A673 (cell line): Measurements from ENCODE around the gene MTERF4. TPM values are rescaled to one million over a fixed set of nuclear protein-coding genes. Genes with fewer than 3 reads are reported as not detected.

ENCODE experiments used
- BruUV-seq: library from RNA; stranded (reverse); fragments of 400-500 nt; replicated peaks from 2 replicates; lab custom pipeline; 2021; lab: Mats Ljungman, UMichigan
- CTCF ChIA-PET: fragments of 300-600 bp; sonication (Branson Sonifier 250); formaldehyde crosslinking; loops from one replicate; lab custom pipeline; 2022; ENCODE audit warnings: antibody characterized with exemption; lab: Charles Lee
- POLR2A ChIA-PET: fragments of 300-600 bp; sonication (Branson Sonifier 250); formaldehyde crosslinking; loops from one replicate; lab custom pipeline; 2022; ENCODE audit warnings: antibody characterized with exemption; ENCODE audit not compliant: low non-redundant PET; lab: Charles Lee
- DNase-seq: peaks from one replicate; pipeline ENCODE4 v3.0.0-alpha.2; 2015; ENCODE audit warnings: low spot score
- H3K27ac ChIP-seq: fragments of 200-600 bp; sonication (generic); 2 replicates; pipeline ENCODE4 v1.5.1; 2016; ENCODE audit warnings: mixed run types, low read depth, mild to moderate bottlenecking, mixed read lengths, antibody characterized with exemption, low read length; ENCODE audit not compliant: poor library complexity, severe bottlenecking
- H3K27me3 ChIP-seq: fragments of 200-600 bp; sonication (generic); replicated peaks from 2 replicates; pipeline ENCODE4 v1.6.1; 2017; ENCODE audit warnings: mixed run types, low read depth, mild to moderate bottlenecking, mixed read lengths, antibody characterized with exemption, low read length; ENCODE audit not compliant: insufficient read depth, poor library complexity
- H3K36me3 ChIP-seq: fragments of 200-600 bp; sonication (generic); 2 replicates; pipeline ENCODE4 v1.6.1; 2016; ENCODE audit warnings: mixed run types, mild to moderate bottlenecking, mixed read lengths, antibody characterized with exemption, low read length; ENCODE audit not compliant: insufficient read depth, poor library complexity, severe bottlenecking
- H3K4me1 ChIP-seq: fragments of 200-600 bp; sonication (generic); 2 replicates; pipeline ENCODE4 v1.6.1; 2017; ENCODE audit warnings: mixed run types, mild to moderate bottlenecking, mixed read lengths, antibody characterized with exemption, low read length; ENCODE audit not compliant: insufficient read depth, poor library complexity, severe bottlenecking
- H3K4me3 ChIP-seq: fragments of 200-600 bp; sonication (generic); 2 replicates; pipeline ENCODE4 v1.5.1; 2016; ENCODE audit warnings: low read depth, mixed run types, mild to moderate bottlenecking, mixed read lengths, low read length; ENCODE audit not compliant: poor library complexity, severe bottlenecking
- H3K9me3 ChIP-seq: fragments of 200-600 bp; sonication (generic); 2 replicates; pipeline ENCODE4 v1.6.1; 2016; ENCODE audit warnings: mixed run types, low read depth, mild to moderate bottlenecking, mixed read lengths, antibody characterized with exemption, low read length; ENCODE audit not compliant: poor library complexity, severe bottlenecking
- EZH2 ChIP-seq: fragments of 200-600 bp; sonication (generic); IDR thresholded peaks from 2 replicates; pipeline ENCODE4 v1.6.1; 2017; ENCODE audit warnings: borderline replicate concordance, low read depth, mild to moderate bottlenecking, mixed read lengths, antibody characterized with exemption, low read length; ENCODE audit not compliant: poor library complexity, severe bottlenecking
- intact Hi-C: fragments of 100-400 bp; cut with micrococcal nuclease; formaldehyde crosslinking; loops from one replicate; pipeline ENCODE4 v1.10.0; 2022; ENCODE audit not compliant: unreplicated experiment
- total RNA-seq: library from RNA; stranded (reverse); gene quantifications from 2 replicates; pipeline ENCODE4 v1.2.3, GENCODE V29; 2021
- TF ChIP-seq, protein P1 (sequence below): fragments of 300-800, 200-600 bp; sonication (generic); conservative IDR thresholded peaks from 2 replicates; pipeline ENCODE4 v1.5.1; 2017; ENCODE audit warnings: low read depth, mild to moderate bottlenecking, antibody characterized with exemption, low read length, moderate library complexity, mixed read lengths

Gene MTERF4
- total RNA-seq, 1 experiment from 2014 or later = 39.8 TPM

DNA sequence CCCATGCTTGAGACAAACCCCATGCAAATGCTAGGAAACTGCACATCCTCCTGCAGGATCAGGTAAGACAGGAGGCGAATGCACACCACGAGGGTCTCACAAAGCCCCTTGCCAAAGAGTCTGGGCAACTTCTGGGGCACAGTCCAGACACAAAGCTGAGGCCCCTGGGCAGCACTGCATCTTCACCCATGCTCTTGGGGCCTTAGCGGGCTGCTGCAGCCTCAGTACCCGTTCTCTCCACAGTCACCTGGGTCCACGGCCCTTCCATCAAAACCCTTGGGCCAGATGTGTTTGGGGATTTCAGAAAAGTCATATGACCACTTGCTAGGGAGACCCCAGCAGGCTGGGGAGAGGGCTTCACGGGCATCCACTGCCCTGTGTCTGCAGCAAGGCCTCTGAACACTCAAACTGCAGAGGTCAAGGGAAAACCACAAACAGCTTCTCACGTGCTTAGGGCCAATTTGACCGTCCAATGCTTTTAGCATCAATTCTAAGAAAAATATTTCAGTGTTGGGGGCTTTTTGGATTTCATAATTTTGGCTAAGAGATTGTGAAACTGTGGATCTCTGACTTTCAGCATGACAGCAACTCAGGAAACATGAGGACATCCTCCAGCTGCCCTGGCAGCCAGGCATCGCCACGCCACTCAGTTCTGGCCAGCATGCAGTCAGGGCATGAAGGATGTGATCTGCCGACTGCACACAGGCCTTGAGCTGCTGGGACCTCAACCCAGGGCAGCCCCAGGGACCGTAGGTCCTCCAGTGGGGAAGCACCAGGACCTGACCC, 27.2 kb upstream of the MTERF4 start:
- ChIA-PET POLR2A (no interaction called here), CTCF (no interaction called here)
- no peak overlapping the region for H3K4me3 ChIP-seq
- TF ChIP-seq, protein P1, sequence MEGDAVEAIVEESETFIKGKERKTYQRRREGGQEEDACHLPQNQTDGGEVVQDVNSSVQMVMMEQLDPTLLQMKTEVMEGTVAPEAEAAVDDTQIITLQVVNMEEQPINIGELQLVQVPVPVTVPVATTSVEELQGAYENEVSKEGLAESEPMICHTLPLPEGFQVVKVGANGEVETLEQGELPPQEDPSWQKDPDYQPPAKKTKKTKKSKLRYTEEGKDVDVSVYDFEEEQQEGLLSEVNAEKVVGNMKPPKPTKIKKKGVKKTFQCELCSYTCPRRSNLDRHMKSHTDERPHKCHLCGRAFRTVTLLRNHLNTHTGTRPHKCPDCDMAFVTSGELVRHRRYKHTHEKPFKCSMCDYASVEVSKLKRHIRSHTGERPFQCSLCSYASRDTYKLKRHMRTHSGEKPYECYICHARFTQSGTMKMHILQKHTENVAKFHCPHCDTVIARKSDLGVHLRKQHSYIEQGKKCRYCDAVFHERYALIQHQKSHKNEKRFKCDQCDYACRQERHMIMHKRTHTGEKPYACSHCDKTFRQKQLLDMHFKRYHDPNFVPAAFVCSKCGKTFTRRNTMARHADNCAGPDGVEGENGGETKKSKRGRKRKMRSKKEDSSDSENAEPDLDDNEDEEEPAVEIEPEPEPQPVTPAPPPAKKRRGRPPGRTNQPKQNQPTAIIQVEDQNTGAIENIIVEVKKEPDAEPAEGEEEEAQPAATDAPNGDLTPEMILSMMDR = no peak
- no peak for TF ChIP-seq EZH2
- no peaks in the 10 kb centered on the region for H3K4me1 ChIP-seq
- H3K9me3 ChIP-seq = no peaks in the 10 kb centered on the region
- H3K36me3 ChIP-seq = peaks cover 5% of the 10 kb centered on the region
- no peak overlapping the region for H3K27ac ChIP-seq
- no peaks in the 10 kb centered on the region for H3K27me3 ChIP-seq
- intact Hi-C loops = no loop called here
- DNase-seq = no peak
- no TSS peak for BruUV-seq

DNA sequence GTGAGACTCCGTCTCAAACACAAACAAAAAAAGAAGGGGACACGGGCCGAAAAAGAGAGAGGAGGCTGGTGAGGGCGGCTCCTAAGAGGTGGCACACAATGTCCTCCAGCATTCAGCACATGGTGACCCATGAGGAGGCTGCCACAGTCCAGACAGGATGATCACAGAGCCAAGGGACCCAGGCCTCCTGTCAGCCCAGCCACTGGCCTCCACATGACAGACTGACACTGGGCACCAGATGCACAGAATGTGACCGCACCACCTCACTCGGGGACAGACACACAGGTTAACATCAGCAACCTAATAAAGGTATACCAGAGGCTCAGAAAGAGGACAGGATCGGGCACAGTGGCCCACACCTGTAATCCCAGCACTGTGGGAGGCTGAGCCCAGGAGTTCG, 26.2 kb upstream of the MTERF4 start:
- H3K4me1 ChIP-seq = no peaks in the 10 kb centered on the region
- POLR2A ChIA-PET = no interaction called here
- H3K9me3 ChIP-seq = no peaks in the 10 kb centered on the region
- no peak overlapping the region for H3K27ac ChIP-seq
- no peak overlapping the region for H3K4me3 ChIP-seq
- CTCF ChIA-PET = no interaction called here
- no TSS peak for BruUV-seq
- H3K27me3 ChIP-seq = no peaks in the 10 kb centered on the region
- intact Hi-C loops = no loop called here
- no peak for DNase-seq
- no peak for TF ChIP-seq EZH2
- TF ChIP-seq, protein P1 = no peak
- H3K36me3 ChIP-seq = peaks cover 5% of the 10 kb centered on the region

DNA sequence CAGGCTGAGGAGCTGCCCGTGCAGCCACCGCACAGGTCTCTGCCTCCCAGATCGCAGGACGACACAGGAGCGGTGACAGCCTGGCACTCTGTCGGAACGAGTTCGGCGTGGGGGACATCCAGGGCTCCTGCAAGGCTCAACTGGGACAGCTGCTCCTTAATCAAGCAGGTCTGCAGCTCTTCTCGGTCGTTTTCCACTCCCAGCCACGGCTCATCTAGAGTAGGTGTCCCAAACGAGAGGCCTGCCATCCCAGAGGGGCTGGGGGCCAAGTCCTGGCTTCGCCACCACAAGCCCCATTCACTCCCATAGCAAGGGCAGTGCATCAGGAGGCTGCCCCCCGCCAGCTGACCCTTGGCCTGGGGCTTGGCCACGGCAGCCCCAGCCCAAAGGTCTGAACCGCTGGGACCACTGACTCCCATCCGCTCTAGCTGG, 24.7 kb upstream of the MTERF4 start:
- H3K27me3 ChIP-seq = no peaks in the 10 kb centered on the region
- no peaks in the 10 kb centered on the region for H3K9me3 ChIP-seq
- BruUV-seq = TSS peak; percentile 26
- no peak for DNase-seq
- H3K4me3 ChIP-seq = no peak overlapping the region
- no peaks in the 10 kb centered on the region for H3K4me1 ChIP-seq
- ChIA-PET POLR2A (no interaction called here), CTCF (no interaction called here)
- TF ChIP-seq, protein P1 = no peak
- no peak for TF ChIP-seq EZH2
- H3K36me3 ChIP-seq = peaks cover 3% of the 10 kb centered on the region
- intact Hi-C loops = no loop called here
- H3K27ac ChIP-seq = no peak overlapping the region
